Prostate gland (tissue), 2 donors: Measurements from ENCODE around the gene SCIN.

Experiments used
- POLR2A ChIP-seq: fragments of 450-650 bp; IDR thresholded peaks from one replicate; pipeline ENCODE4 v1.6.1; 2016; ENCODE audit warnings: antibody characterized with exemption, mild to moderate bottlenecking
- POLR2AphosphoS5 ChIP-seq: sonication (generic); formaldehyde crosslinking; IDR thresholded peaks from one replicate; pipeline ENCODE4 v1.6.1; 2017; ENCODE audit warnings: antibody characterized with exemption
- TF ChIP-seq, protein P1 (sequence below), 4 experiments: fragments of 200-600 bp in 2 of 4; fragments of 450-650 bp in 2 of 4; sonication (generic) in 2 of 4; IDR thresholded peaks; 1 replicate in 3 of 4; 2 replicates in 1 of 4; pipeline ENCODE4 v1.5.1; 2016 to 2019; ENCODE audit warnings: antibody characterized with exemption in 4 of 4, mild to moderate bottlenecking in 2 of 4, moderate library complexity in 2 of 4

DNA sequence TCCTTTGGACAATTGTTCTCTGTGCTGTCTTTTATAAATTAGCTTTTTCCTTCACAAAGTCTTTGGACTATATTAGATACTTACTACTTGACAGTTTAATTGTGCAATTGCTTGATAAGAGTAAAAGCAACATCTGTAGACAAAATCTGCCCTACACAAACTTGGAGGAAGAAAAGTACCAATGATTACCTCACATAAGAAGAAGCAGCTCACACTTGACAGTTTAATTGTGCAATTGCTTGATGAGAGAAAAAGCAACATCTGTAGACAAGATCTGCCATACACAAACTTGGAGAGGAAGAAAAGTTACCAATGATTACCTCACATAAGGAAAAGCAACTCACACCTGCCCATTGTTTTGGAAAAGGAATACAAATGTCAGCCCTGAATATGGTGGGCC lies 17.1 kb upstream of the SCIN start:
- TF ChIP-seq, protein P1, sequence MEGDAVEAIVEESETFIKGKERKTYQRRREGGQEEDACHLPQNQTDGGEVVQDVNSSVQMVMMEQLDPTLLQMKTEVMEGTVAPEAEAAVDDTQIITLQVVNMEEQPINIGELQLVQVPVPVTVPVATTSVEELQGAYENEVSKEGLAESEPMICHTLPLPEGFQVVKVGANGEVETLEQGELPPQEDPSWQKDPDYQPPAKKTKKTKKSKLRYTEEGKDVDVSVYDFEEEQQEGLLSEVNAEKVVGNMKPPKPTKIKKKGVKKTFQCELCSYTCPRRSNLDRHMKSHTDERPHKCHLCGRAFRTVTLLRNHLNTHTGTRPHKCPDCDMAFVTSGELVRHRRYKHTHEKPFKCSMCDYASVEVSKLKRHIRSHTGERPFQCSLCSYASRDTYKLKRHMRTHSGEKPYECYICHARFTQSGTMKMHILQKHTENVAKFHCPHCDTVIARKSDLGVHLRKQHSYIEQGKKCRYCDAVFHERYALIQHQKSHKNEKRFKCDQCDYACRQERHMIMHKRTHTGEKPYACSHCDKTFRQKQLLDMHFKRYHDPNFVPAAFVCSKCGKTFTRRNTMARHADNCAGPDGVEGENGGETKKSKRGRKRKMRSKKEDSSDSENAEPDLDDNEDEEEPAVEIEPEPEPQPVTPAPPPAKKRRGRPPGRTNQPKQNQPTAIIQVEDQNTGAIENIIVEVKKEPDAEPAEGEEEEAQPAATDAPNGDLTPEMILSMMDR (IDR thresholded peaks at IDR 0.05): no peak
- TF ChIP-seq POLR2A: no peak
- no peak for TF ChIP-seq POLR2AphosphoS5
